Hepatocyte (in vitro differentiated cells): ENCODE measurements around the gene MRPL32.

Experiments
- CTCF ChIP-seq: fragments of 200-600 bp; sonication (generic); IDR thresholded peaks from 2 replicates; pipeline ENCODE4 v1.5.1; 2016; ENCODE audit warnings: antibody characterized with exemption, mild to moderate bottlenecking; ENCODE audit not compliant: poor library complexity
- EZH2 ChIP-seq: fragments of 200-600 bp; sonication (generic); IDR thresholded peaks from 2 replicates; pipeline ENCODE4 v1.6.1; 2016; ENCODE audit warnings: antibody characterized with exemption, mild to moderate bottlenecking, borderline replicate concordance
- EZH2phosphoT487 ChIP-seq: fragments of 200-600 bp; sonication (generic); IDR thresholded peaks from one replicate; pipeline ENCODE4 v1.6.1; 2018; ENCODE audit warnings: antibody characterized with exemption, mild to moderate bottlenecking, low read depth, moderate library complexity; ENCODE audit not compliant: unreplicated experiment, severe bottlenecking

- no peak for TF ChIP-seq CTCF
- no peak for TF ChIP-seq EZH2phosphoT487
- no peak for TF ChIP-seq EZH2
Observed at GRCh38 chr7:42906181-42906580, 26.0 kb upstream of the MRPL32 start.
